ENCODE measurements around the gene TAPT1. TPM values are rescaled to one million over a fixed set of nuclear protein-coding genes. Genes with fewer than 3 reads are reported as not detected.

The TAPT1 gene
- total and polyA plus RNA-seq, 2 experiments from 2014 or later: 3.6 to 9.9 TPM

DNA sequence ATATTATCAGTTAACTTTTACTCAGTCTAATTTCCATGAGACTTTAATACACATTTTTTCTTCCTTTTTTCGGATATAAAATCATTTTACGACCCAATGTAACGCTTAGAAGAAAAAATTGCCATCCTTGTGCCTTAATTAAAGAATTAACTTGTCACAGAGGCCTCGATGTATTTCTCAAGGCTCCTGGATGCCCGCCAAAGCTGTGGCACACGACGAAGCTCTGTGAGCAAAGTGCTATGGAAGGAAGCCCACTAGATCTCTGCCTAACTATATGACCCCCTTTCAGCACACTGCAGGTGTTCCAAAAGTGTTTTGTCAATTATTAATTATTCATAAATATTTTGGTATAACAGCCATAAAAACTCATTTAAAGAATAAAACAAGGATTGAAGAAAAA, 54.4 kb downstream of the TAPT1 start:
- H3K9me2 ChIP-seq (ENCODE audit: insufficient read depth): no peaks in the 10 kb centered on the region
- ATAC-seq: no peak
- H3K4me1 Mint-ChIP-seq: peaks cover 20% of the 10 kb centered on the region
- H3K27me3 Mint-ChIP-seq (ENCODE audit: insufficient read depth, low read depth, poor library complexity): no peaks in the 10 kb centered on the region
- H4K20me1 ChIP-seq (replicated peaks; ENCODE audit: insufficient read depth): no peaks in the 10 kb centered on the region
- no peaks in the 10 kb centered on the region for H3F3A ChIP-seq (replicated peaks; ENCODE audit: low read depth)
- peaks cover 35% of the 10 kb centered on the region for H3K4me1 ChIP-seq (ENCODE audit: insufficient read depth)
- H3K36me3 Mint-ChIP-seq (ENCODE audit: low read depth): peaks cover 4% of the 10 kb centered on the region
- no peak for TF ChIP-seq NANOG (IDR thresholded peaks at IDR 0.05; ENCODE audit: borderline replicate concordance)
- no peak for TF ChIP-seq EZH2phosphoT487 (IDR thresholded peaks at IDR 0.05; ENCODE audit: unreplicated experiment)
- TF ChIP-seq STAT1 (IDR thresholded peaks at IDR 0.05; ENCODE audit: unreplicated experiment): no peak
- TF ChIP-seq ZNF114 (CRISPR knock-in tag; IDR thresholded peaks at IDR 0.05): no peak
- no peak for TF ChIP-seq EZH2 (IDR thresholded peaks at IDR 0.05; ENCODE audit: low read depth, unreplicated experiment)
- TF ChIP-seq, protein P1, sequence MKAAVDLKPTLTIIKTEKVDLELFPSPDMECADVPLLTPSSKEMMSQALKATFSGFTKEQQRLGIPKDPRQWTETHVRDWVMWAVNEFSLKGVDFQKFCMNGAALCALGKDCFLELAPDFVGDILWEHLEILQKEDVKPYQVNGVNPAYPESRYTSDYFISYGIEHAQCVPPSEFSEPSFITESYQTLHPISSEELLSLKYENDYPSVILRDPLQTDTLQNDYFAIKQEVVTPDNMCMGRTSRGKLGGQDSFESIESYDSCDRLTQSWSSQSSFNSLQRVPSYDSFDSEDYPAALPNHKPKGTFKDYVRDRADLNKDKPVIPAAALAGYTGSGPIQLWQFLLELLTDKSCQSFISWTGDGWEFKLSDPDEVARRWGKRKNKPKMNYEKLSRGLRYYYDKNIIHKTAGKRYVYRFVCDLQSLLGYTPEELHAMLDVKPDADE (IDR thresholded peaks at IDR 0.05): no peak
- TF ChIP-seq, protein P2, sequence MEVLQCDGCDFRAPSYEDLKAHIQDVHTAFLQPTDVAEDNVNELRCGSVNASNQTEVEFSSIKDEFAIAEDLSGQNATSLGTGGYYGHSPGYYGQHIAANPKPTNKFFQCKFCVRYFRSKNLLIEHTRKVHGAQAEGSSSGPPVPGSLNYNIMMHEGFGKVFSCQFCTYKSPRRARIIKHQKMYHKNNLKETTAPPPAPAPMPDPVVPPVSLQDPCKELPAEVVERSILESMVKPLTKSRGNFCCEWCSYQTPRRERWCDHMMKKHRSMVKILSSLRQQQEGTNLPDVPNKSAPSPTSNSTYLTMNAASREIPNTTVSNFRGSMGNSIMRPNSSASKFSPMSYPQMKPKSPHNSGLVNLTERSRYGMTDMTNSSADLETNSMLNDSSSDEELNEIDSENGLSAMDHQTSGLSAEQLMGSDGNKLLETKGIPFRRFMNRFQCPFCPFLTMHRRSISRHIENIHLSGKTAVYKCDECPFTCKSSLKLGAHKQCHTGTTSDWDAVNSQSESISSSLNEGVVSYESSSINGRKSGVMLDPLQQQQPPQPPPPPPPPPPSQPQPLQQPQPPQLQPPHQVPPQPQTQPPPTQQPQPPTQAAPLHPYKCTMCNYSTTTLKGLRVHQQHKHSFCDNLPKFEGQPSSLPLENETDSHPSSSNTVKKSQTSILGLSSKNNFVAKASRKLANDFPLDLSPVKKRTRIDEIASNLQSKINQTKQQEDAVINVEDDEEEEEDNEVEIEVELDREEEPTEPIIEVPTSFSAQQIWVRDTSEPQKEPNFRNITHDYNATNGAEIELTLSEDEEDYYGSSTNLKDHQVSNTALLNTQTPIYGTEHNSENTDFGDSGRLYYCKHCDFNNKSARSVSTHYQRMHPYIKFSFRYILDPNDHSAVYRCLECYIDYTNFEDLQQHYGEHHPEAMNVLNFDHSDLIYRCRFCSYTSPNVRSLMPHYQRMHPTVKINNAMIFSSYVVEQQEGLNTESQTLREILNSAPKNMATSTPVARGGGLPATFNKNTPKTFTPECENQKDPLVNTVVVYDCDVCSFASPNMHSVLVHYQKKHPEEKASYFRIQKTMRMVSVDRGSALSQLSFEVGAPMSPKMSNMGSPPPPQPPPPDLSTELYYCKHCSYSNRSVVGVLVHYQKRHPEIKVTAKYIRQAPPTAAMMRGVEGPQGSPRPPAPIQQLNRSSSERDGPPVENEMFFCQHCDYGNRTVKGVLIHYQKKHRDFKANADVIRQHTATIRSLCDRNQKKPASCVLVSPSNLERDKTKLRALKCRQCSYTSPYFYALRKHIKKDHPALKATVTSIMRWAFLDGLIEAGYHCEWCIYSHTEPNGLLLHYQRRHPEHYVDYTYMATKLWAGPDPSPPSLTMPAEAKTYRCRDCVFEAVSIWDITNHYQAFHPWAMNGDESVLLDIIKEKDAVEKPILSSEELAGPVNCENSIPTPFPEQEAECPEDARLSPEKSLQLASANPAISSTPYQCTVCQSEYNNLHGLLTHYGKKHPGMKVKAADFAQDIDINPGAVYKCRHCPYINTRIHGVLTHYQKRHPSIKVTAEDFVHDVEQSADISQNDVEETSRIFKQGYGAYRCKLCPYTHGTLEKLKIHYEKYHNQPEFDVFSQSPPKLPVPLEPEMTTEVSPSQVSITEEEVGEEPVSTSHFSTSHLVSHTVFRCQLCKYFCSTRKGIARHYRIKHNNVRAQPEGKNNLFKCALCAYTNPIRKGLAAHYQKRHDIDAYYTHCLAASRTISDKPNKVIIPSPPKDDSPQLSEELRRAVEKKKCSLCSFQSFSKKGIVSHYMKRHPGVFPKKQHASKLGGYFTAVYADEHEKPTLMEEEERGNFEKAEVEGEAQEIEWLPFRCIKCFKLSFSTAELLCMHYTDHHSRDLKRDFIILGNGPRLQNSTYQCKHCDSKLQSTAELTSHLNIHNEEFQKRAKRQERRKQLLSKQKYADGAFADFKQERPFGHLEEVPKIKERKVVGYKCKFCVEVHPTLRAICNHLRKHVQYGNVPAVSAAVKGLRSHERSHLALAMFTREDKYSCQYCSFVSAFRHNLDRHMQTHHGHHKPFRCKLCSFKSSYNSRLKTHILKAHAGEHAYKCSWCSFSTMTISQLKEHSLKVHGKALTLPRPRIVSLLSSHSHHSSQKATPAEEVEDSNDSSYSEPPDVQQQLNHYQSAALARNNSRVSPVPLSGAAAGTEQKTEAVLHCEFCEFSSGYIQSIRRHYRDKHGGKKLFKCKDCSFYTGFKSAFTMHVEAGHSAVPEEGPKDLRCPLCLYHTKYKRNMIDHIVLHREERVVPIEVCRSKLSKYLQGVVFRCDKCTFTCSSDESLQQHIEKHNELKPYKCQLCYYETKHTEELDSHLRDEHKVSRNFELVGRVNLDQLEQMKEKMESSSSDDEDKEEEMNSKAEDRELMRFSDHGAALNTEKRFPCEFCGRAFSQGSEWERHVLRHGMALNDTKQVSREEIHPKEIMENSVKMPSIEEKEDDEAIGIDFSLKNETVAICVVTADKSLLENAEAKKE (CRISPR knock-in tag; IDR thresholded peaks at IDR 0.05): no peak
- TF ChIP-seq JUNB (IDR thresholded peaks at IDR 0.05; ENCODE audit: unreplicated experiment): no peak
- no peak for TF ChIP-seq CREB1 (CRISPR knock-in tag; IDR thresholded peaks at IDR 0.05; ENCODE audit: low read depth)
- TF ChIP-seq, protein P3, sequence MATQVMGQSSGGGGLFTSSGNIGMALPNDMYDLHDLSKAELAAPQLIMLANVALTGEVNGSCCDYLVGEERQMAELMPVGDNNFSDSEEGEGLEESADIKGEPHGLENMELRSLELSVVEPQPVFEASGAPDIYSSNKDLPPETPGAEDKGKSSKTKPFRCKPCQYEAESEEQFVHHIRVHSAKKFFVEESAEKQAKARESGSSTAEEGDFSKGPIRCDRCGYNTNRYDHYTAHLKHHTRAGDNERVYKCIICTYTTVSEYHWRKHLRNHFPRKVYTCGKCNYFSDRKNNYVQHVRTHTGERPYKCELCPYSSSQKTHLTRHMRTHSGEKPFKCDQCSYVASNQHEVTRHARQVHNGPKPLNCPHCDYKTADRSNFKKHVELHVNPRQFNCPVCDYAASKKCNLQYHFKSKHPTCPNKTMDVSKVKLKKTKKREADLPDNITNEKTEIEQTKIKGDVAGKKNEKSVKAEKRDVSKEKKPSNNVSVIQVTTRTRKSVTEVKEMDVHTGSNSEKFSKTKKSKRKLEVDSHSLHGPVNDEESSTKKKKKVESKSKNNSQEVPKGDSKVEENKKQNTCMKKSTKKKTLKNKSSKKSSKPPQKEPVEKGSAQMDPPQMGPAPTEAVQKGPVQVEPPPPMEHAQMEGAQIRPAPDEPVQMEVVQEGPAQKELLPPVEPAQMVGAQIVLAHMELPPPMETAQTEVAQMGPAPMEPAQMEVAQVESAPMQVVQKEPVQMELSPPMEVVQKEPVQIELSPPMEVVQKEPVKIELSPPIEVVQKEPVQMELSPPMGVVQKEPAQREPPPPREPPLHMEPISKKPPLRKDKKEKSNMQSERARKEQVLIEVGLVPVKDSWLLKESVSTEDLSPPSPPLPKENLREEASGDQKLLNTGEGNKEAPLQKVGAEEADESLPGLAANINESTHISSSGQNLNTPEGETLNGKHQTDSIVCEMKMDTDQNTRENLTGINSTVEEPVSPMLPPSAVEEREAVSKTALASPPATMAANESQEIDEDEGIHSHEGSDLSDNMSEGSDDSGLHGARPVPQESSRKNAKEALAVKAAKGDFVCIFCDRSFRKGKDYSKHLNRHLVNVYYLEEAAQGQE (IDR thresholded peaks at IDR 0.05; ENCODE audit: unreplicated experiment): no peak
- no peak for TF ChIP-seq POLR2AphosphoS5 (IDR thresholded peaks at IDR 0.05; ENCODE audit: low read depth)
- TF ChIP-seq ZNF331 (CRISPR knock-in tag; IDR thresholded peaks at IDR 0.05; ENCODE audit: low read depth): no peak
- TF ChIP-seq, protein P4, sequence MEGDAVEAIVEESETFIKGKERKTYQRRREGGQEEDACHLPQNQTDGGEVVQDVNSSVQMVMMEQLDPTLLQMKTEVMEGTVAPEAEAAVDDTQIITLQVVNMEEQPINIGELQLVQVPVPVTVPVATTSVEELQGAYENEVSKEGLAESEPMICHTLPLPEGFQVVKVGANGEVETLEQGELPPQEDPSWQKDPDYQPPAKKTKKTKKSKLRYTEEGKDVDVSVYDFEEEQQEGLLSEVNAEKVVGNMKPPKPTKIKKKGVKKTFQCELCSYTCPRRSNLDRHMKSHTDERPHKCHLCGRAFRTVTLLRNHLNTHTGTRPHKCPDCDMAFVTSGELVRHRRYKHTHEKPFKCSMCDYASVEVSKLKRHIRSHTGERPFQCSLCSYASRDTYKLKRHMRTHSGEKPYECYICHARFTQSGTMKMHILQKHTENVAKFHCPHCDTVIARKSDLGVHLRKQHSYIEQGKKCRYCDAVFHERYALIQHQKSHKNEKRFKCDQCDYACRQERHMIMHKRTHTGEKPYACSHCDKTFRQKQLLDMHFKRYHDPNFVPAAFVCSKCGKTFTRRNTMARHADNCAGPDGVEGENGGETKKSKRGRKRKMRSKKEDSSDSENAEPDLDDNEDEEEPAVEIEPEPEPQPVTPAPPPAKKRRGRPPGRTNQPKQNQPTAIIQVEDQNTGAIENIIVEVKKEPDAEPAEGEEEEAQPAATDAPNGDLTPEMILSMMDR (conservative IDR thresholded peaks at IDR 0.05; ENCODE audit: low read depth in 2 of 2): no peak
- H3K9me3 Mint-ChIP-seq: no peaks in the 10 kb centered on the region
- H3K27ac Mint-ChIP-seq: no peak overlapping the region
- H3K4me3 Mint-ChIP-seq: no peak overlapping the region
- no peak overlapping the region for H3K4me3 ChIP-seq
- no peaks in the 10 kb centered on the region for H3K27me3 ChIP-seq (ENCODE audit: insufficient read depth)
- no peak overlapping the region for H3K27ac ChIP-seq (ENCODE audit: low read depth)
- no peak overlapping the region for H3K4me2 ChIP-seq
- H3K36me3 ChIP-seq (ENCODE audit: insufficient read depth): peaks cover 5% of the 10 kb centered on the region; the same call in 1 of the 2 replicates
- no peak for DNase-seq (ENCODE audit: low spot score)
- no peak overlapping the region for H2AFZ ChIP-seq
- no peaks in the 10 kb centered on the region for H3K79me2 ChIP-seq (replicated peaks; ENCODE audit: insufficient read depth)

All from GM23338 (cell line).